ENCODE data around the gene TMEM143. TPM values are rescaled to one million over a fixed set of nuclear protein-coding genes. Genes with fewer than 3 reads are reported as not detected.

Gene TMEM143
- total and polyA plus RNA-seq, 2 of the 8 experiments (the other 6 are each of a cell fraction or from before 2014, with no cell fraction given): 14.2 to 19.1 TPM

DNA sequence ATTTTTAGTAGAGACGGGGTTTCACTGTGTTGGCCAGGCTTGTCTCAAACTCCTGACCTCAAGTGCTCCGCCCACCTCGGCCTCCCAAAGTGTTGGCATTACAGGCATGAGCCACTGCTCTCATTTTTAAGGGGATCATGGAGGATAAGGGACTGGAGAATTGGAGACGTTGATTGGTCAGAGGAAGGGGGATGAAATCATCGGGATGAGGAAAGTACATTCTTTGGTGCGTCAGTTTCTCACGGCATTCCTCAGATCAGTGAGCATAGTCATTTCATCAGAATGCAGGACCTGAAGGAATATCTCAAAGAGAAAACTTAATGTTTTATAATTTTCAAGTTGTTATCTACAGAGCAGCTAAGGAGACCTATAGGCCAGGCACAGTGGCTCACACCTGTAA, 79.8 kb downstream of the TMEM143 start:
- H3K23ac ChIP-seq (ENCODE audit: insufficient read length): no peak overlapping the region
- ChIA-PET CTCF (ENCODE audit: partially characterized antibody) (interaction anchor here (1.8 to 12.4 kb wide), 2 partner anchors 11 to 34 kb away, joined by 3 to 212 read pairs; partner anchors contain the start of gene ZNF114), POLR2A (ENCODE audit: partially characterized antibody) (interaction anchor here (2.6 kb wide), 1 partner anchor 11 kb away, joined by 12 read pairs; no protein-coding TSS in a partner anchor)
- H3K9me3 ChIP-seq (ENCODE audit: insufficient read depth in 2 of 2, low read depth in 1 of 2, low read length in 1 of 2): peaks cover 0 to 4% of the 10 kb centered on the region in 2 experiments; a peak in 1 of 4 replicates
- no peak overlapping the region for H3K27ac ChIP-seq (ENCODE audit: low read depth, low read length)
- peaks cover 26 to 70% (median 55%) of the 10 kb centered on the region in 4 experiments for H3K36me3 ChIP-seq (ENCODE audit: control insufficient read depth in 2 of 4, insufficient read depth in 4 of 4, low read length in 3 of 4)
- H3K23me2 ChIP-seq (ENCODE audit: low read depth, low read length): no peaks in the 10 kb centered on the region
- no peak overlapping the region for H4K5ac ChIP-seq (ENCODE audit: insufficient read length, low read depth, low read length)
- no peaks in the 10 kb centered on the region for H3K4me1 ChIP-seq (replicated peaks in 1 of 4; ENCODE audit: control insufficient read depth in 3 of 4, insufficient read depth in 4 of 4, low read length in 3 of 4)
- no peak overlapping the region for H4K91ac ChIP-seq (replicated peaks; ENCODE audit: insufficient read length, low read length)
- H4K20me1 ChIP-seq (replicated peaks in 1 of 2; ENCODE audit: control insufficient read depth in 1 of 2, insufficient read depth in 2 of 2, low read length in 2 of 2): peaks cover 0 to 5% of the 10 kb centered on the region in 2 experiments
- no peak overlapping the region for H3K9ac ChIP-seq (replicated peaks in 1 of 4; ENCODE audit: extremely low read depth in 1 of 4, low read depth in 3 of 4, low read length in 3 of 4)
- H2BK20ac ChIP-seq (ENCODE audit: low read length): no peak overlapping the region
- no peak for FAIRE-seq
- no peak overlapping the region for H3K4me3 ChIP-seq (ENCODE audit: extremely low read depth in 1 of 4, insufficient read depth in 2 of 4, low read depth in 3 of 4, low read length in 4 of 4)
- no peak overlapping the region for H3K14ac ChIP-seq (ENCODE audit: insufficient read length)
- H2BK120ac ChIP-seq (replicated peaks; ENCODE audit: low read depth, low read length): no peak overlapping the region
- H2BK15ac ChIP-seq (ENCODE audit: low read length): no peak overlapping the region
- no peak overlapping the region for H4K8ac ChIP-seq (ENCODE audit: extremely low read depth, insufficient read depth, low read length)
- H3K4me2 ChIP-seq (ENCODE audit: insufficient read depth in 1 of 2, low read depth in 2 of 2, low read length in 2 of 2): no peak overlapping the region
- TF ChIP-seq CHD2 (IDR thresholded peaks at IDR 0.05; ENCODE audit: low read length) (no peak), TCF12 (IDR thresholded peaks at IDR 0.05; ENCODE audit: low read depth, low read length) (no peak), SAP30 (IDR thresholded peaks at IDR 0.05; ENCODE audit: insufficient read depth, insufficient replicate concordance, low read length) (no peak), NRF1 (IDR thresholded peaks at IDR 0.05; ENCODE audit: low read depth, low read length) (no peak)
- H3K79me1 ChIP-seq (ENCODE audit: low read depth, low read length): no peaks in the 10 kb centered on the region
- no peak overlapping the region for H3K18ac ChIP-seq (ENCODE audit: extremely low read depth, low read length)
- H3K4ac ChIP-seq (replicated peaks; ENCODE audit: insufficient read length, low read depth, low read length): no peak overlapping the region
- no peak overlapping the region for H2BK5ac ChIP-seq (ENCODE audit: low read depth, low read length)
- H3K79me2 ChIP-seq (ENCODE audit: control insufficient read depth in 1 of 2, insufficient read depth in 2 of 2, low read length in 2 of 2): peaks cover 0 to under 1% of the 10 kb centered on the region in 2 experiments; a peak in 2 of 4 replicates
- WGBS, 2 experiments (ENCODE audit: extremely low coverage in 1 of 2, insufficient coverage in 1 of 2, insufficient read length in 1 of 2, insufficient replicate concordance in 2 of 2, low coverage in 1 of 2, low lambda C conversion rate in 2 of 2, missing lambda C conversion rate in 1 of 2): 97% methylated on average over 7 of the region's 7 CpGs; no CpG with 5 or more reads in 1 of the 2 experiments
- H2BK12ac ChIP-seq (ENCODE audit: low read depth, low read length): no peak overlapping the region
- H2AK5ac ChIP-seq (ENCODE audit: low read depth, low read length): no peak overlapping the region
- no peak for DNase-seq (ENCODE audit: low read depth in 1 of 2, low spot score in 2 of 2)
- no peaks in the 10 kb centered on the region for H3K27me3 ChIP-seq (replicated peaks in 1 of 4; ENCODE audit: control insufficient read depth in 3 of 4, extremely low read depth in 1 of 4, insufficient read depth in 3 of 4, low read length in 3 of 4)
- no peak overlapping the region for H2AFZ ChIP-seq (ENCODE audit: low read length)
- H3K56ac ChIP-seq (replicated peaks; ENCODE audit: insufficient read length, low read depth, low read length): no peak overlapping the region
